ENCODE results near the gene SOWAHA. TPM values are rescaled to one million over a fixed set of nuclear protein-coding genes. Genes with fewer than 3 reads are reported as not detected.
"Not testable (repeated sequence)": the region's sequence is repeated elsewhere in the genome, so short reads cannot be mapped to it uniquely, and the experiment has no call there.

Gene SOWAHA
- total and polyA plus RNA-seq, 2 donors (not counting 1 experiment from before 2014, with no cell fraction given), result not detected

DNA sequence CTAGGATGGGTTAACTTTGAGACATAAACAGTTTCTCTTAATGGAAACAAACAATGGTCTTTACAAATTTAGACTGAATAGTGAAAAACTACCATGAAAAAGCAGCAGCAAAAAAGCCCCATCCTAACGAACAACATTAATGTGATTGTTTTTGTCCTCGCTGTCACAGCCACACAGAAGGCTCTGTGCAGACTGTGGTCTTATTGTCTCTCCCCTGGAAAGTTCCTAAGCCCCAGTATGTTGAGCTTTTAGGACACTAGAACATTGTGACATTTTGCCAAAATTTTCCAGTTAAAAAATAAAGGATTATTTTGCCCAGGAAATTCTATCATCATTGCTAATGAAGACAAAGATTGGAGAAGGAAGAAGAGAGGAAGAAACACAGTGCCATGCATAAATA, 12.6 kb upstream of the SOWAHA start:
- DNase-seq, result no peak
- no peak for ATAC-seq (ENCODE audit: low read depth)
- ChIA-PET CTCF (interaction anchor here (3.3 kb wide), 1 partner anchor 19 kb away, joined by 15 read pairs; no protein-coding TSS in a partner anchor), POLR2A (no interaction called here)
- Histone ChIP-seq H4K20me1 (ENCODE audit: control insufficient read depth, insufficient read depth, low read length, poor library complexity, severe bottlenecking) (no peaks in the 10 kb centered on the region), H3K79me2 (ENCODE audit: control insufficient read depth, insufficient read depth, low read length) (no peaks in the 10 kb centered on the region), H3K9me3 (ENCODE audit: control extremely low read depth in 1 of 3, control insufficient read depth in 2 of 3, insufficient read depth in 1 of 3, low read length in 2 of 3) (no peaks in the 10 kb centered on the region), H3K36me3 (replicated peaks in 1 of 2; ENCODE audit: control extremely low read depth in 1 of 2, control insufficient read depth in 1 of 2, extremely low read depth in 1 of 2, insufficient read depth in 2 of 2, low read length in 1 of 2) (no peaks in the 10 kb centered on the region), H2AFZ (ENCODE audit: insufficient read depth, low read depth, low read length, poor library complexity, severe bottlenecking) (no peak overlapping the region), H3K4me1 (ENCODE audit: control insufficient read depth in 2 of 2, insufficient read depth in 2 of 2, low read length in 2 of 2) (no peaks in the 10 kb centered on the region), H3K9ac (ENCODE audit: low read length) (no peak overlapping the region), H3K27me3 (replicated peaks in 1 of 4; ENCODE audit: control extremely low read depth in 1 of 4, control insufficient read depth in 3 of 4, insufficient read depth in 4 of 4, low read length in 3 of 4) (peaks cover 0 to 14% (median 9%) of the 10 kb centered on the region in 4 experiments), H3K4me3 (ENCODE audit: control extremely low read depth in 1 of 5, extremely low read depth in 1 of 5, insufficient read depth in 1 of 5, low read depth in 2 of 5, low read length in 4 of 5) (no peak overlapping the region), H3K4me2 (replicated peaks; ENCODE audit: low read depth, low read length, poor library complexity, severe bottlenecking) (no peak overlapping the region), H3K27ac (ENCODE audit: low read length in 2 of 2) (no peak overlapping the region)
- no peaks in the 10 kb centered on the region for H3K9me3 Mint-ChIP-seq (ENCODE audit: insufficient read depth)
- peaks cover 50% of the 10 kb centered on the region for H3K27me3 Mint-ChIP-seq
- H3K4me3 Mint-ChIP-seq, result no peak overlapping the region
- 83% methylated on average over 2 of the region's 2 CpGs for WGBS (ENCODE audit: insufficient coverage)
- H3K4me1 Mint-ChIP-seq, result peaks cover 6% of the 10 kb centered on the region
- intact Hi-C loops (cut with micrococcal nuclease), result no loop called here
- no peak for TF ChIP-seq EZH2 (IDR thresholded peaks at IDR 0.05; ENCODE audit: borderline replicate concordance, insufficient read depth, low read depth, low read length, poor library complexity, severe bottlenecking)
- TF ChIP-seq, protein P1, sequence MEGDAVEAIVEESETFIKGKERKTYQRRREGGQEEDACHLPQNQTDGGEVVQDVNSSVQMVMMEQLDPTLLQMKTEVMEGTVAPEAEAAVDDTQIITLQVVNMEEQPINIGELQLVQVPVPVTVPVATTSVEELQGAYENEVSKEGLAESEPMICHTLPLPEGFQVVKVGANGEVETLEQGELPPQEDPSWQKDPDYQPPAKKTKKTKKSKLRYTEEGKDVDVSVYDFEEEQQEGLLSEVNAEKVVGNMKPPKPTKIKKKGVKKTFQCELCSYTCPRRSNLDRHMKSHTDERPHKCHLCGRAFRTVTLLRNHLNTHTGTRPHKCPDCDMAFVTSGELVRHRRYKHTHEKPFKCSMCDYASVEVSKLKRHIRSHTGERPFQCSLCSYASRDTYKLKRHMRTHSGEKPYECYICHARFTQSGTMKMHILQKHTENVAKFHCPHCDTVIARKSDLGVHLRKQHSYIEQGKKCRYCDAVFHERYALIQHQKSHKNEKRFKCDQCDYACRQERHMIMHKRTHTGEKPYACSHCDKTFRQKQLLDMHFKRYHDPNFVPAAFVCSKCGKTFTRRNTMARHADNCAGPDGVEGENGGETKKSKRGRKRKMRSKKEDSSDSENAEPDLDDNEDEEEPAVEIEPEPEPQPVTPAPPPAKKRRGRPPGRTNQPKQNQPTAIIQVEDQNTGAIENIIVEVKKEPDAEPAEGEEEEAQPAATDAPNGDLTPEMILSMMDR (IDR thresholded peaks at IDR 0.05), result no peak
- H3K27ac Mint-ChIP-seq, result no peak overlapping the region

DNA sequence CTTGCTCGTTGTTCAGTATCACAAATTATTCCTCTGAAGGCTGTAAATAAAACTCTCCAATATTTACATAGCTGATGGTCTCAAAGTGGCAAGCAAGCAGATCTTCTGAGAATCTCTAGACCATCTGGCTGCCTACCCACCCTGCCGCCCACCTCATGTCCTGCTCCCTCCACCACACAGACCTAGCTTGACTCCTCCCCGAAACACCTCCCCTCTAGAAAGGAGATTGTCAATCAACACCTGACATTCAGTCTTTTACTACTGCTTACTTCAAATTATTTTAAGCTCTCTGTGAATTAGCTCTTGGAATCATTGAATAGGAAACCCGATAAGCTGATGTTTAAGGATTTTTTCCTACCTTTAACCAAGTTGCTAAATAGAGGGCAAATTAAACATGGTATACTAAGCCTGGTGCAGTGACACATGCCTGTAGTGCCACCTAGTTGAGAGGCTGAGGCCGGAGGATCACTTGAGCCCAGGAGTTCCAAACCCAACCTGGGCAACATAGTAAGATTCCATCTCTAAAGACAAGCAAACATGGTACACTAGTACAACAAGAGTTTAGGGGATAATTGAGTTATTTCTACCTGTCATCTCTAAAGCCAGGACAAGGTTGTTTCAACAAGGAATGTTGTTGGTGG, 10.9 kb upstream of the SOWAHA start:
- H3K36me3 ChIP-seq (replicated peaks in 1 of 2; ENCODE audit: control extremely low read depth in 1 of 2, control insufficient read depth in 1 of 2, extremely low read depth in 1 of 2, insufficient read depth in 2 of 2, low read length in 1 of 2), result no peaks in the 10 kb centered on the region
- H4K20me1 ChIP-seq (ENCODE audit: control insufficient read depth, insufficient read depth, low read length, poor library complexity, severe bottlenecking), result no peaks in the 10 kb centered on the region
- no peak overlapping the region for H3K9ac ChIP-seq (ENCODE audit: low read length)
- H3K27ac Mint-ChIP-seq, result no peak overlapping the region
- peaks cover 6% of the 10 kb centered on the region for H3K4me1 Mint-ChIP-seq
- ChIA-PET POLR2A (interaction anchor here (0.6 kb wide), 1 partner anchor 257 kb away, joined by 3 read pairs; no protein-coding TSS in a partner anchor), CTCF (interaction anchor here (1.3 to 3.3 kb wide), 2 partner anchors 18 to 28 kb away, joined by 7 to 15 read pairs; partner anchors contain the start of gene SHROOM1)
- H3K9me3 Mint-ChIP-seq (ENCODE audit: insufficient read depth), result no peaks in the 10 kb centered on the region
- H3K4me2 ChIP-seq (replicated peaks; ENCODE audit: low read depth, low read length, poor library complexity, severe bottlenecking), result no peak overlapping the region
- intact Hi-C loops (cut with micrococcal nuclease), result no loop called here
- no peak for ATAC-seq (ENCODE audit: low read depth)
- no peaks in the 10 kb centered on the region for H3K79me2 ChIP-seq (ENCODE audit: control insufficient read depth, insufficient read depth, low read length)
- H3K9me3 ChIP-seq (ENCODE audit: control extremely low read depth in 1 of 3, control insufficient read depth in 2 of 3, insufficient read depth in 1 of 3, low read length in 2 of 3), result no peaks in the 10 kb centered on the region
- H3K4me3 Mint-ChIP-seq, result no peak overlapping the region
- peaks cover 0 to 14% (median 11%) of the 10 kb centered on the region in 4 experiments for H3K27me3 ChIP-seq (replicated peaks in 1 of 4; ENCODE audit: control extremely low read depth in 1 of 4, control insufficient read depth in 3 of 4, insufficient read depth in 4 of 4, low read length in 3 of 4)
- 77% methylated on average over 3 of the region's 5 CpGs for WGBS (ENCODE audit: insufficient coverage)
- no peak overlapping the region for H3K4me3 ChIP-seq (ENCODE audit: control extremely low read depth in 1 of 5, extremely low read depth in 1 of 5, insufficient read depth in 1 of 5, low read depth in 2 of 5, low read length in 4 of 5)
- DNase-seq, result no peak
- peaks cover 49% of the 10 kb centered on the region for H3K27me3 Mint-ChIP-seq
- TF ChIP-seq, protein P1 (IDR thresholded peaks at IDR 0.05), result no peak
- TF ChIP-seq EZH2 (IDR thresholded peaks at IDR 0.05; ENCODE audit: borderline replicate concordance, insufficient read depth, low read depth, low read length, poor library complexity, severe bottlenecking), result no peak
- no peaks in the 10 kb centered on the region for H3K4me1 ChIP-seq (ENCODE audit: control insufficient read depth in 2 of 2, insufficient read depth in 2 of 2, low read length in 2 of 2)
- no peak overlapping the region for H2AFZ ChIP-seq (ENCODE audit: insufficient read depth, low read depth, low read length, poor library complexity, severe bottlenecking)
- no peak overlapping the region for H3K27ac ChIP-seq (ENCODE audit: low read length in 2 of 2)

DNA sequence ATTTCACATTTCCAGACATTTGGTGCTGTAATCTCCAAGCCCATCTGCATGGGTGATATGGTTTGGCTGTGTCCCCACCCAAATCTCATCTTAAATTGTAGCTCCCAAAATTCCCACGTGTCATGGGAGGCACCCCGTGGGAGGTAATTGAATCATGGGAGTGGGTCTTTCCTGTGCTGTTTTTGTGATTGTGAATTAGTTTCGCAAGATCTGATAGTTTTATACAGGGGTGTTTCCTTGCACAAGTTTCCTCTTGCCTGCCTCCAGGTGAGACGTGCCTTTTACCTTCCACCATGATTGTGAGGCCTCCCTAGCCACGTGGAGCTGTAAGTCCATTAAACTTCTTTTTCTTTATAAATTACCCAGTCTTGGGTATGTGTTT, 10.4 kb upstream of the SOWAHA start:
- ATAC-seq (ENCODE audit: low read depth); intact Hi-C loops (cut with micrococcal nuclease); DNase-seq; H3K9ac ChIP-seq (ENCODE audit: low read length); H3K36me3 ChIP-seq (replicated peaks in 1 of 2; ENCODE audit: control extremely low read depth in 1 of 2, control insufficient read depth in 1 of 2, extremely low read depth in 1 of 2, insufficient read depth in 2 of 2, low read length in 1 of 2); H3K79me2 ChIP-seq (ENCODE audit: control insufficient read depth, insufficient read depth, low read length); H3K4me3 ChIP-seq (ENCODE audit: control extremely low read depth in 1 of 5, extremely low read depth in 1 of 5, insufficient read depth in 1 of 5, low read depth in 2 of 5, low read length in 4 of 5); H3K4me3 Mint-ChIP-seq; H2AFZ ChIP-seq (ENCODE audit: insufficient read depth, low read depth, low read length, poor library complexity, severe bottlenecking); H3K27ac ChIP-seq (ENCODE audit: low read length in 2 of 2); H3K9me3 Mint-ChIP-seq (ENCODE audit: insufficient read depth); H3K9me3 ChIP-seq (ENCODE audit: control extremely low read depth in 1 of 3, control insufficient read depth in 2 of 3, insufficient read depth in 1 of 3, low read length in 2 of 3); POLR2A ChIA-PET; H3K4me2 ChIP-seq (replicated peaks; ENCODE audit: low read depth, low read length, poor library complexity, severe bottlenecking); H3K27ac Mint-ChIP-seq; H3K4me1 ChIP-seq (ENCODE audit: control insufficient read depth in 2 of 2, insufficient read depth in 2 of 2, low read length in 2 of 2); H3K4me1 Mint-ChIP-seq; H4K20me1 ChIP-seq (ENCODE audit: control insufficient read depth, insufficient read depth, low read length, poor library complexity, severe bottlenecking): not testable (repeated sequence)
- CTCF ChIA-PET, result interaction anchor here (1.3 to 3.3 kb wide), 2 partner anchors 17 to 27 kb away, joined by 7 to 15 read pairs; partner anchors contain the start of gene SHROOM1
- peaks cover 0 to 14% (median 11%) of the 10 kb centered on the region in 4 experiments for H3K27me3 ChIP-seq (replicated peaks in 1 of 4; ENCODE audit: control extremely low read depth in 1 of 4, control insufficient read depth in 3 of 4, insufficient read depth in 4 of 4, low read length in 3 of 4)
- WGBS (ENCODE audit: insufficient coverage), result no CpG with 5 or more reads among the region's 5 CpGs
- peaks cover 46% of the 10 kb centered on the region for H3K27me3 Mint-ChIP-seq
